MG63 (cell line): ENCODE measurements around the gene NBR1. TPM values are rescaled to one million over a fixed set of nuclear protein-coding genes. Genes with fewer than 3 reads are reported as not detected.
"Not testable (repeated sequence)": the region's sequence is repeated elsewhere in the genome, so short reads cannot be mapped to it uniquely, and the experiment has no call there.

Source experiments
- DNase-seq: peaks from one replicate; pipeline ENCODE4 v3.0.0-alpha.2; 2020
- H3K27me3 ChIP-seq: fragments of 250-450 bp; sonication (Bioruptor Pico); 2 replicates; pipeline ENCODE4 v1.5.1; 2020; ENCODE audit warnings: mild to moderate bottlenecking, moderate library complexity
- H3K36me3 ChIP-seq: fragments of 250-450 bp; sonication (Bioruptor Pico); 2 replicates; pipeline ENCODE4 v1.5.1; 2020; ENCODE audit warnings: mild to moderate bottlenecking, moderate library complexity
- H3K4me3 ChIP-seq: fragments of 250-450 bp; sonication (Bioruptor Pico); 2 replicates; pipeline ENCODE4 v1.5.1; 2020; ENCODE audit warnings: mild to moderate bottlenecking, moderate library complexity
- H3K9me3 ChIP-seq: fragments of 250-450 bp; sonication (Bioruptor Pico); 2 replicates; pipeline ENCODE4 v1.5.1; 2020; ENCODE audit warnings: mild to moderate bottlenecking, moderate library complexity
- total RNA-seq: library from RNA; depleted of rRNA; stranded (reverse); fragments of >200 nt; shearing (Covaris generic); gene quantifications from 2 replicates; pipeline ENCODE4 v1.2.3, GENCODE V29; 2014; ENCODE audit warnings: low replicate concordance

NBR1 gene
- total RNA-seq, 1 experiment from 2014 or later, result 78.8 TPM

- DNase-seq, result no peak
- Histone ChIP-seq H3K27me3 (no peaks in the 10 kb centered on the region), H3K36me3 (peaks cover 68% of the 10 kb centered on the region), H3K9me3 (no peaks in the 10 kb centered on the region), H3K4me3 (no peak overlapping the region)
These were observed 22.2 kb downstream of the NBR1 start for GRCh38 chr17:43193251-43193650.

DNA sequence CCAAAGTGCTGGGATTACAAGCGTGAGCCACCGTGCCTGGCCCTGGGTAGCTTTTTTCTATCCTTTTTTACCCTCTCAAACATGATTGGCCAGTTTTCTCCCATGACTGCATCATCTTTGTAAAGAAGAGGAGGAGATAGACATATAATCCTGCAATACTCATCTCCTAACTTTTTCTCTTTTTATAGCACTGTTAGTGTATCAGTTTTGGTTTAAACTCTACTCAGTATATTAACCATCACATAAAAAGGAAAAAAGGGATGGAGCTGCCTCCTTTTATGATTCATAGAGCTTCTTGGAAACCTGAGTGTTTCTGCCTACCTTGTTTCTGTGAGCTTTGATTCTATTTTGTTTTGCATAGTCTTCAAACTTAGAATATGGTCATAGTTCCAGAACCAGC, 28.6 kb downstream of the NBR1 start:
- H3K9me3 ChIP-seq, result no peaks in the 10 kb centered on the region
- DNase-seq, result no peak
- peaks cover 67% of the 10 kb centered on the region for H3K36me3 ChIP-seq
- no peaks in the 10 kb centered on the region for H3K27me3 ChIP-seq
- H3K4me3 ChIP-seq, result no peak overlapping the region

GRCh38 chr17:43200127-43200526, 29.1 kb downstream of the NBR1 start:
- peaks cover 66% of the 10 kb centered on the region for H3K36me3 ChIP-seq

GRCh38 chr17:43203013-43203412, 32.0 kb downstream of the NBR1 start:
- peaks cover 58% of the 10 kb centered on the region for H3K36me3 ChIP-seq
- H3K27me3 ChIP-seq, DNase-seq, H3K4me3 ChIP-seq, H3K9me3 ChIP-seq: not testable (repeated sequence)

More at GRCh38 chr17:43200127-43200526, 29.1 kb downstream of the NBR1 start:
- DNase-seq, result no peak
- Histone ChIP-seq H3K9me3 (no peaks in the 10 kb centered on the region), H3K27me3 (no peaks in the 10 kb centered on the region), H3K4me3 (no peak overlapping the region)

- peaks cover 31% of the 10 kb centered on the region for H3K36me3 ChIP-seq
- no peak overlapping the region for H3K4me3 ChIP-seq
- H3K27me3 ChIP-seq, result no peaks in the 10 kb centered on the region
- no peaks in the 10 kb centered on the region for H3K9me3 ChIP-seq
- DNase-seq, result no peak
These were observed 39.6 kb downstream of the NBR1 start for GRCh38 chr17:43210576-43210975.

DNA sequence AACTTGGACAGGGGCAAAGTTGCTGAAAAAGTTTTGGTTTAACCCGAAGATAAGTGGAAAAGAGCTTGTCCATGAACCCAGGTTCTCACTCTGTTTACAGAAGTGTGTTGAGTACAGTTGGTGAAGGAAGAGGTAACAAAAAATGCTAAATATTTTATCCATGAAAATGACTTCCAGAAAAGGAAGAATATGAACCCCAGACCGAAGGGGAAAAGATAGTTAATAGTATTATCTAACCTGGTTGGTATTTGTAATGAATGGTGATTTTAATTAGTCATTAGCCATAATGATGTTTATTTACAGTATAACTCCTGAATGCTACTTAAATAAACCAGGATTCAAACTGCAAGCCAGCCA, 40.1 kb downstream of the NBR1 start:
- Histone ChIP-seq H3K27me3 (no peaks in the 10 kb centered on the region), H3K9me3 (no peaks in the 10 kb centered on the region), H3K4me3 (peak overlapping the region; percentile 62), H3K36me3 (peaks cover 34% of the 10 kb centered on the region)
- DNase-seq, result no peak

- peaks cover 34% of the 10 kb centered on the region for H3K36me3 ChIP-seq
- peak; percentile 68 for DNase-seq
- H3K9me3 ChIP-seq, result no peaks in the 10 kb centered on the region
- no peaks in the 10 kb centered on the region for H3K27me3 ChIP-seq
- peak within 1 kb of the TSS; percentile 62 for H3K4me3 ChIP-seq
These were observed 40.7 kb downstream of the NBR1 start, which contains the start of gene TMEM106A for GRCh38 chr17:43211480-43212402. TSS of gene TMEM106A (plus strand) at chr17:43211875. CDS start at chr17:43213042, 1,167 bp downstream.

DNA sequence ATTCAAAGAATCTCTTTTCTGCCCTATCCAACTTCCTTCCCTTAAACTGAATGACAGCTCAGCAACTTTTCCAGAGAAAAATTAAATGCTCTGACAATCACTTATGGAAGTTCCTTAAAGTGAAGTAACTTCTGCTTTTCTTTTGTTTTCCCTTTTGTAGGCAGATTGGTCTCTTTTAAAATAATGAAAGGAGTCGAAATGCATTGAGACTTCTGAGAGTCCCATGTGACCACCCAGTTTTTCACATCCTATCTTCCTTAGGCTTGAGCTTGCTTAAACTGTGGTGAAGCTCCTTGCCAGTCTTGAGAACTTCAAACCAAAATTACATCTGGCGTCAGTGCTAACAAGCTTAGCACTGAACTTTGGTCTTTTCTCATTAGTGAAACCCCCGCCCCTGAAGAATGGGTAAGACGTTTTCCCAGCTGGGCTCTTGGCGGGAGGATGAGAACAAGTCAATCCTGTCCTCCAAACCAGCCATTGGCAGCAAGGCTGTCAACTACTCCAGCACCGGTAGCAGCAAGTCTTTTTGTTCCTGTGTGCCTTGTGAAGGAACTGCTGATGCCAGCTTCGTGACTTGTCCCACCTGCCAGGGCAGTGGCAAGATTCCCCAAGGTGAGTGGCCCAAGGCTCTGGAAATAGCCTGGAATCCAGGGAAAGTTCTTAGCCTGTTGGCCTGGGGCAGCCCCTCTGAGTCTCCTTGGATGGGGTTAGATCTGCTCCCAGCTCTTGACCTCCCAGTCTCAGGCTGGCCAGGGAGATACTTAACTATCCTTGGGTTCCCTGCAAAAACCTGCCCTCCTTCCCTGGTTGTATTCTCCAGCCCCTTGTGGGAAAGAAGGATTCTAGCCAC, 41.9 kb downstream of the NBR1 start:
- DNase-seq, result no peak
- H3K4me3 ChIP-seq, result peak overlapping the region; percentile 62
- no peaks in the 10 kb centered on the region for H3K9me3 ChIP-seq
- no peaks in the 10 kb centered on the region for H3K27me3 ChIP-seq
- H3K36me3 ChIP-seq, result peaks cover 31% of the 10 kb centered on the region

DNA sequence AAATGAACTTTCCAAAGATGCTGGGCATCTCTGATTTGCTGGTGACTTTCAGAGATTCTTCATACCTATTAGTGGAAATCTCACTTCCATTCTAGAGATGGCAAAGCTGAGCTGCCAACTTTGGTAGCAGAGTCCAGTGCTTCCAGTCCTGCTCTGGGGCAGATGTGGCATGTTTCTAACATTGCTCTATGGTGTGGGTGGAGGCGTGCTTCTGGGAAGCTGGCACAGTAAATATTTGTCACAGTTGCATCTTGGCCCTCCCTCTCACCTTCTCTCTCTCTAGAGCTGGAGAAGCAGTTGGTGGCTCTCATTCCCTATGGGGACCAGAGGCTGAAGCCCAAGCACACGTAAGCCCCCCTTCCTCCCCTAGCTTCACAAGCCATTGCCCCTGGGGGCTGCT, 42.5 kb downstream of the NBR1 start:
- Histone ChIP-seq H3K9me3 (no peaks in the 10 kb centered on the region), H3K36me3 (peaks cover 26% of the 10 kb centered on the region), H3K27me3 (no peaks in the 10 kb centered on the region), H3K4me3 (no peak overlapping the region)
- no peak for DNase-seq

- H3K27me3 ChIP-seq, result no peaks in the 10 kb centered on the region
These were observed 44.3 kb downstream of the NBR1 start for GRCh38 chr17:43215341-43215740.

DNA sequence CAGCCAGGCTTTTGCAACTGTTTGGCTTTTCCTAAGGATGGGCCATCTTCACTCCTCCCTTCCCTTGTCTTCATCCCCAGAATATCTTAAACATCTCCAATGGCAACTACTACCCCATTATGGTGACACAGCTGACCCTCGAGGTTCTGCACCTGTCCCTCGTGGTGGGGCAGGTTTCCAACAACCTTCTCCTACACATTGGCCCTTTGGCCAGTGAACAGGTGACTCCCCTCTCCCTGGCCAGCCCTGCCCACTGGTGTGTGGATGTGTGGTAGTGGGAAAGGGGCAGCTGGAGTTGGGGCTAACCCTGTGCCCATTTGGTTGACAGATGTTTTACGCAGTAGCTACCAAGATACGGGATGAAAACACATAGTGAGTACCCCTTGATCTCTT, 45.4 kb downstream of the NBR1 start:
- Histone ChIP-seq H3K27me3 (no peaks in the 10 kb centered on the region), H3K9me3 (no peaks in the 10 kb centered on the region), H3K36me3 (peaks cover 7% of the 10 kb centered on the region), H3K4me3 (no peak overlapping the region)
- DNase-seq, result no peak

More at GRCh38 chr17:43215341-43215740, 44.3 kb downstream of the NBR1 start:
- Histone ChIP-seq H3K36me3 (peaks cover 16% of the 10 kb centered on the region), H3K9me3 (no peaks in the 10 kb centered on the region), H3K4me3 (no peak overlapping the region)
- DNase-seq, result no peak

DNA sequence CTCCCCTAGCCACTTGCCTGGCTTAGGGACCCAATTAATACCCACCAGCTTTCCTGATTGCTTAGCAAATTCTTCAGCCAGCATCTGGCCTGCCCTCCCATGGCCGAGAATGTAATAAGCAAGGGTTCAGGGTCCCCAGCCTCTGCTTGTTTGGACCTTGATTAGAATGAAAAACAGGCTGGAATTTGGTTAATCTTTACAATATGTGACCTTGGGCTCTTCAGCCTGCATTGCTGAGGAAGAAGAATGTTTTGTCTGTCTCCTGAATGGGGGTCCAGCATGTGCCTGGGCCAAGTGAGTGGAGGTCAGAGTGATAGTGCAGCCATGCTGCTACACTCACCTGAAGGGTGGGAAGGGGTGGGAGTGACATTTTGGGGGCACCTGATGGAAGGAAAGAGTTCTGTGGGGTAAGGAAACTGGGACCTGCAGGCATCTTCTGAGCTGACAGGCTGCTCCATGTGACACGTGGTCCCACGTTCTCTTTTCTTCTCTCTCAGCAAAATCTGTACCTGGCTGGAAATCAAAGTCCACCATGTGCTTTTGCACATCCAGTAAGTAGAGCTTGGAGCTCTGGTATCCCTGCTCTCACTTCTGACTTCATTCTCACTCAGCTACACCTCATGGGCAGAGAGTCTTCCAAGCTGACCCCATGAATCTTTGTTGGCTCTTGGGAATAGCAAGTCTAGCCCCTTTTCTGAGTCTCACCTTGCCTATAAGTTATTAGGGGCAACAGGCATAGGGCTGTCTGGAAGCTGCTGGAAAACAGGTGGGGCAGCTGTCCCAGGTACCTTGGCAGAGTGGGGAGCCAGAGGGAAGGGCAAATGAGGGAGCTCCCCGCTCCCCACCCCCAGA, 46.0 kb downstream of the NBR1 start:
- peaks cover 6% of the 10 kb centered on the region for H3K36me3 ChIP-seq
- no peaks in the 10 kb centered on the region for H3K27me3 ChIP-seq
- H3K9me3 ChIP-seq, result no peaks in the 10 kb centered on the region
- H3K4me3 ChIP-seq, result no peak overlapping the region
- DNase-seq, result no peak

DNA sequence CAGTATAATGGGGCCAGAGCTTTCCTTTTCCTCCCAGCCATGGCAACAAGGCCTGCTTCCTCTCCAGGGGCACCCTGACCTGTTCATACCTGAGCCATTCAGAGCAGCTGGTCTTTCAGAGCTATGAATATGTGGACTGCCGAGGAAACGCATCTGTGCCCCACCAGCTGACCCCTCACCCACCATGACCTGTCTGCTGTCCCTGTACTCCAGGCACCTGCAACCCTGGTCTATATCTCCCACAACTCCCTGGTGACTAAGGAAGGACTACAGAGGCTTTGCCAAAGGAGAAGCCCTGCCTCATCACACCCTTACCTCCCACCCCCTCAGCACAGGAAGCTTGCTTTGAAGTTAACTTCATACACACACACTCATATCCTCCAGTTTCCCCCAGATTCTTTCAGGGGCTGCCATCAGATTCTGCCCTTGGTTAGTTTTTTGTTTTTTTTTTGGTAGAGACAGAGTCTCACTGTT, 46.6 kb downstream of the NBR1 start:
- no peak for DNase-seq
- Histone ChIP-seq H3K27me3 (no peaks in the 10 kb centered on the region), H3K9me3 (no peaks in the 10 kb centered on the region), H3K4me3 (no peak overlapping the region), H3K36me3 (peaks cover 6% of the 10 kb centered on the region)

GRCh38 chr17:43219001-43219400, 48.0 kb downstream of the NBR1 start:
- H3K36me3 ChIP-seq, result peaks cover 3% of the 10 kb centered on the region; the same call in 1 of the 2 replicates
- no peaks in the 10 kb centered on the region for H3K9me3 ChIP-seq
- no peaks in the 10 kb centered on the region for H3K27me3 ChIP-seq
- no peak overlapping the region for H3K4me3 ChIP-seq
- no peak for DNase-seq

DNA sequence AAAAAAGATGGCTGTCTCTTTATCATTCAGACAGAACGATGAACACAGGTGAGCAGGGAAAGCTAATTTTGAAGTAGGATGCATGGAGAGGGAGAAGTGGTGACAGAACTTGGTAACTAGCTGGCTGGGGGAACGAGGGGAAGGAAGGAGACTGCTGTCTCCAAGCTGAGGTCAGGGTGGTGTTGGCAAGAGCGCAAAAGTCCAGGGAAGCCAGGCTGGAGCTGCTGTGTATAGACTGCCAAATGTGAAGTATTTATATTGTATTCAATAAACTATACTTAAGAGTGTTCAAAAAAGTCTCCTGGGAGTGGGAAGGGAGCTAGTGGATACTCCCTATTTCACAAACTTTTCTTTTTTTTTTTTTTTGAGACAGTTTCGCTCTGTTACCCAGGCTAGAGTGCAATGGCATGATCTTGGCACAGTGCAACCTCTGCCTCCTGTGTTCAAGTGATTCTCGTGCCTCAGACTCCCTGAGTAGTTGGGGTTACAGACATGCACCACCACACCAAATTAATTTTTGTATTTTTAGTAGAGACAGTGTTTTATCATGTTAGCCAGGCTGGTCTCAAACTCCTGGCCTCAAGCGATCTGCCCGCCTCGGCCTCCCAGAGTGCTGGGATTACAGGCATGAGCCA, 48.8 kb downstream of the NBR1 start:
- Histone ChIP-seq H3K27me3 (no peaks in the 10 kb centered on the region), H3K36me3 (peaks cover 3% of the 10 kb centered on the region; the same call in 1 of the 2 replicates), H3K9me3 (no peaks in the 10 kb centered on the region), H3K4me3 (no peak overlapping the region)
- DNase-seq, result no peak
